Activated naive CD8-positive, alpha-beta T cell (primary cell): ENCODE data around the gene SCP2.
"Not testable (repeated sequence)": the region's sequence is repeated elsewhere in the genome, so short reads cannot be mapped to it uniquely, and the experiment has no call there.

Source experiments
- H3K27ac Mint-ChIP-seq: one replicate; pipeline ENCODE4 v1.8.0; 2021; ENCODE audit warnings: mixed read lengths
- H3K27me3 Mint-ChIP-seq: one replicate; pipeline ENCODE4 v1.8.0; 2021; ENCODE audit warnings: mixed read lengths
- H3K36me3 Mint-ChIP-seq: one replicate; pipeline ENCODE4 v1.8.0; 2021; ENCODE audit warnings: mixed read lengths
- H3K4me1 Mint-ChIP-seq: one replicate; pipeline ENCODE4 v1.8.0; 2021; ENCODE audit warnings: low read depth, mixed read lengths
- H3K4me3 Mint-ChIP-seq: one replicate; pipeline ENCODE4 v1.8.0; 2021; ENCODE audit warnings: mild to moderate bottlenecking, mixed read lengths
- H3K9me3 Mint-ChIP-seq: one replicate; pipeline ENCODE4 v1.8.0; 2021; ENCODE audit warnings: low read depth, mixed read lengths

Gene SCP2

DNA sequence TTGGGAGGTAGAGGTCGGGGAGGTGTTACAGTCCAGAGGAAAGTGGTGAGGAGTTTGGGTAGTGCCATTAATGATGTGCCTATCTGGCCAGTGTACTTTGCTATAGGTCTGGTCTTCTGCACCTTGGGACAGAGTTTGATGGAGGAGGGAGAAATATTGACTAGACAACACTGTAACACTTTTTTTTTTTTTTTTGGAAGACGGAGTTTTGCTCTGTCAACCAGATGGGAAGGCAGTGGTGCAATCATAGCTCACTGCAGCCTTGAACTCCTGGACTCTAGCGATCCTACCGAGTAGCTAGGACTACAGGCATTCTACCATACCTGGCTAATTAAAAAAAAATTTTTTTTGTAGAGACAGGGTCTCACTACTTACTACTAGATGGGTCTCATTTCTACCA, 1.9 kb downstream of the SCP2 start:
- no peaks in the 10 kb centered on the region for H3K9me3 Mint-ChIP-seq
- H3K4me1 Mint-ChIP-seq = peaks cover 15% of the 10 kb centered on the region
- H3K27ac Mint-ChIP-seq = no peak overlapping the region
- no peaks in the 10 kb centered on the region for H3K27me3 Mint-ChIP-seq
- no peak overlapping the region for H3K4me3 Mint-ChIP-seq
- no peaks in the 10 kb centered on the region for H3K36me3 Mint-ChIP-seq

GRCh38 chr1:52937433-52938182, 10.5 kb downstream of the SCP2 start:
- Mint-ChIP-seq H3K4me3 (no peak overlapping the region), H3K27me3 (no peaks in the 10 kb centered on the region), H3K27ac (no peak overlapping the region), H3K9me3 (no peaks in the 10 kb centered on the region), H3K36me3 (no peaks in the 10 kb centered on the region), H3K4me1 (peaks cover 7% of the 10 kb centered on the region)

GRCh38 chr1:52938183-52938451, 11.0 kb downstream of the SCP2 start:
- no peaks in the 10 kb centered on the region for H3K27me3 Mint-ChIP-seq
- H3K27ac Mint-ChIP-seq = no peak overlapping the region
- H3K36me3 Mint-ChIP-seq = no peaks in the 10 kb centered on the region
- peaks cover 7% of the 10 kb centered on the region for H3K4me1 Mint-ChIP-seq
- no peaks in the 10 kb centered on the region for H3K9me3 Mint-ChIP-seq
- H3K4me3 Mint-ChIP-seq = no peak overlapping the region

GRCh38 chr1:52943876-52944416, 16.9 kb downstream of the SCP2 start:
- Mint-ChIP-seq H3K27ac (no peak overlapping the region), H3K4me3 (no peak overlapping the region), H3K4me1 (no peaks in the 10 kb centered on the region), H3K27me3 (no peaks in the 10 kb centered on the region), H3K36me3 (peaks cover 7% of the 10 kb centered on the region), H3K9me3 (no peaks in the 10 kb centered on the region)

DNA sequence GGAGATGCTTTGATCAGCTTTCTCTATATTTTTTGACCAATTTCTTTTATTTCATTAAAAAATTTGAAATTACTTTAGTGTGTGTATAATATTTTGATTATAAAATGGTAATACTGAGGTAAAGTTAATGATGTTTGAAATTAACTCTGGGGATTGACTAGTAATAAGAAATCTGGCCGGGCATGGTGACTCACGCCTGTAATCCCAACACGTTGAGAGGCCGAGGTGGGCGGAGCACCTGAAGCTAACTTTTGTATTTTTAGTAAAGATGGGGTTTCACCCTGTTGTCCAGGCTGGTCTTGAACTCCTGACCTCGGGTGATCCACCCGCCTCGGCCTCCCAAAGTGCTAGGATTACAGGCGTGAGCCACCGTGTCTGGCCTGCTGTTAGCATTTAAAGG, 17.5 kb downstream of the SCP2 start:
- H3K36me3 Mint-ChIP-seq = peaks cover 11% of the 10 kb centered on the region
- no peak overlapping the region for H3K4me3 Mint-ChIP-seq
- no peak overlapping the region for H3K27ac Mint-ChIP-seq
- H3K27me3 Mint-ChIP-seq = no peaks in the 10 kb centered on the region
- no peaks in the 10 kb centered on the region for H3K9me3 Mint-ChIP-seq
- H3K4me1 Mint-ChIP-seq = no peaks in the 10 kb centered on the region

DNA sequence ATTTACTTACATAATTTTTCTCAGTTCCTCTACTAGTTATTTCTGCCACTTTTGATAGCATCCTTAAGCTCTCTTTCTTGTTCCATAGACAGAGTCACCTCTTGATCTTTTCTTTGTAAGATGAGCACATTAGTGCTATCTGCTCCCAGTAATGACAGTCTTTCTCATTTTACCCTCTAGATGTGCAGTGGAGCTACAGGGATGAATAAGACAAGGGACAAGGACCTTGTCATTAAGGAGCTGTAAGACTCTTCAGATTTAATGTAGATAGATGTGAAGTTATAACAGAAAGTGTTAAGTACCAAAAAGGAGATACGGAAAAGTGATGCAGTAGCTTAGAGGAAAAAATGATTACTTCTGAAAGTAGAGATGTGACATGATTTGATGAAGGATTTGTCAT, 20.4 kb downstream of the SCP2 start:
- no peaks in the 10 kb centered on the region for H3K9me3 Mint-ChIP-seq
- no peaks in the 10 kb centered on the region for H3K27me3 Mint-ChIP-seq
- H3K27ac Mint-ChIP-seq = no peak overlapping the region
- H3K36me3 Mint-ChIP-seq = peaks cover 13% of the 10 kb centered on the region
- H3K4me1 Mint-ChIP-seq = no peaks in the 10 kb centered on the region
- H3K4me3 Mint-ChIP-seq = no peak overlapping the region

DNA sequence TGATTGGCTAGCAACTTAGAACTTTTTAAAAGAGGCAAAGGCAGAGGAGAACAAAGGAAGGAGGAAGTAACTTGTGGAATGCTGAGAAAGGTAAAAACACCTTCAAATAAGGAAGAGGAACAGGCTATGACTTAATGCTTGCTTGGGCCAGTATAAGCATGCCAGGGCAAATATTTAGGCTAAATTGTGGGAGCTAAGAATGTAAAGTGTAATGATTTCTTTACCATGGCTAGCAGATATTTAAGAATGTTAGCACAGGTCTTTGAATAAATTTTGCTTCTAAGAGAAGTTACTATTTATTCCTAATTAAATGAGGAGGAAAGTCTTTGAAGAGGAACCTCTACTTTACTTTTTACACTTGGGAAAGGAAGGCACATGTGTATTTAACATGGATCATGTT, 22.5 kb downstream of the SCP2 start:
- not testable (repeated sequence) for H3K27ac Mint-ChIP-seq, H3K4me3 Mint-ChIP-seq, H3K27me3 Mint-ChIP-seq, H3K9me3 Mint-ChIP-seq, H3K4me1 Mint-ChIP-seq
- H3K36me3 Mint-ChIP-seq = peaks cover 13% of the 10 kb centered on the region

DNA sequence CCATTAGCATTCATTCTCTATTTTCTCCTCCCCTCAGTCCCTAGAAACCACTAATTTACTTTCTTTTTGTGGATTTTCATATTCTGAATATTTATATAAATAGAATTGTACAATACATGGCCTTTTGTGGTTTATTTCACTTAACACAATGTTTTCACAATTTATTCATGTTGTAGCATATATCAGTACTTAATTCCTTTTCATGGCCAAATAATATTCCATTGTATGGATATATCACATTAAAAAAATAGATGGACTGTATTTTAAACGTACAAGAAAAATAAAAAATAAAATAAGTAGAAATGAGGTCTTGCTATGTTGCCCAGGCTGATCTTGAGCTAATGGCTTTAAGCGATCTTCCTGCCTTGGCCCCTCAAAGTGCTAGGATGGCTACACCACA, 25.0 kb downstream of the SCP2 start:
- Mint-ChIP-seq H3K27ac (no peak overlapping the region), H3K36me3 (peaks cover 19% of the 10 kb centered on the region), H3K27me3 (no peaks in the 10 kb centered on the region), H3K4me1 (no peaks in the 10 kb centered on the region), H3K4me3 (no peak overlapping the region), H3K9me3 (no peaks in the 10 kb centered on the region)

GRCh38 chr1:52955129-52955970, 28.3 kb downstream of the SCP2 start:
- no peak overlapping the region for H3K4me3 Mint-ChIP-seq
- no peaks in the 10 kb centered on the region for H3K9me3 Mint-ChIP-seq
- H3K27me3 Mint-ChIP-seq = no peaks in the 10 kb centered on the region
- H3K4me1 Mint-ChIP-seq = no peaks in the 10 kb centered on the region
- peaks cover 9% of the 10 kb centered on the region for H3K36me3 Mint-ChIP-seq
- H3K27ac Mint-ChIP-seq = no peak overlapping the region

DNA sequence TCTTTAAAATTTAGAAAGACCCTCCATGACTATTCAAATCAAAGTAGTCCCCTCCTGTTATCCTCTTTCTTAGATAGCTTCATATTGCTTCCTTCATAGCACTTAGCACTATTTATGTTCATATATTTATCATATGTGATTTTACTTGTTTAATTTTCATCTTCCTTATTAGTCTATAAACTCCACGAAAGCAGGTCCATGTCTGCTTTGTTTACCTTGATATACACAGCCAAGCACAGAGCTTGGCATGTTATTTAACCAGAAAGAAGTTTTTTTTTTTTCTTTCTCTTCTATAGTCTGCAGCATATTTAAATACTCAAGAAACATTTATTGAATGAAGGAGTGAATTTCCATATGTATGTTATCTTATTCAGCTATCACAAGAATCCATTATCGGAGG, 36.0 kb downstream of the SCP2 start:
- no peaks in the 10 kb centered on the region for H3K9me3 Mint-ChIP-seq
- H3K27me3 Mint-ChIP-seq = no peaks in the 10 kb centered on the region
- no peak overlapping the region for H3K4me3 Mint-ChIP-seq
- H3K36me3 Mint-ChIP-seq = peaks cover 5% of the 10 kb centered on the region
- H3K27ac Mint-ChIP-seq = no peak overlapping the region
- H3K4me1 Mint-ChIP-seq = no peaks in the 10 kb centered on the region

GRCh38 chr1:52967666-52968065, 40.6 kb downstream of the SCP2 start:
- no peaks in the 10 kb centered on the region for H3K4me1 Mint-ChIP-seq
- peaks cover 5% of the 10 kb centered on the region for H3K36me3 Mint-ChIP-seq
- H3K27me3 Mint-ChIP-seq = no peaks in the 10 kb centered on the region
- H3K4me3 Mint-ChIP-seq = no peak overlapping the region
- H3K27ac Mint-ChIP-seq = no peak overlapping the region
- no peaks in the 10 kb centered on the region for H3K9me3 Mint-ChIP-seq

- H3K36me3 Mint-ChIP-seq, H3K4me3 Mint-ChIP-seq, H3K27me3 Mint-ChIP-seq, H3K9me3 Mint-ChIP-seq, H3K27ac Mint-ChIP-seq, H3K4me1 Mint-ChIP-seq: not testable (repeated sequence)
Measured at GRCh38 chr1:52969234-52969633, 42.2 kb downstream of the SCP2 start.

- no peaks in the 10 kb centered on the region for H3K27me3 Mint-ChIP-seq
- H3K27ac Mint-ChIP-seq = no peak overlapping the region
- no peaks in the 10 kb centered on the region for H3K4me1 Mint-ChIP-seq
Measured at GRCh38 chr1:52970149-52970548, 43.1 kb downstream of the SCP2 start.

GRCh38 chr1:52973841-52974240, 46.8 kb downstream of the SCP2 start:
- no peak overlapping the region for H3K4me3 Mint-ChIP-seq
- H3K4me1 Mint-ChIP-seq = no peaks in the 10 kb centered on the region
- peaks cover 8% of the 10 kb centered on the region for H3K36me3 Mint-ChIP-seq
- H3K27ac Mint-ChIP-seq = no peak overlapping the region
- no peaks in the 10 kb centered on the region for H3K27me3 Mint-ChIP-seq
- H3K9me3 Mint-ChIP-seq = no peaks in the 10 kb centered on the region

More at GRCh38 chr1:52970149-52970548, 43.1 kb downstream of the SCP2 start:
- H3K4me3 Mint-ChIP-seq = no peak overlapping the region
- H3K9me3 Mint-ChIP-seq = no peaks in the 10 kb centered on the region
- peaks cover 5% of the 10 kb centered on the region for H3K36me3 Mint-ChIP-seq

GRCh38 chr1:52976183-52977035, 49.3 kb downstream of the SCP2 start:
- H3K27ac Mint-ChIP-seq = no peak overlapping the region
- no peaks in the 10 kb centered on the region for H3K27me3 Mint-ChIP-seq
- H3K4me1 Mint-ChIP-seq = no peaks in the 10 kb centered on the region
- H3K4me3 Mint-ChIP-seq = no peak overlapping the region
- H3K36me3 Mint-ChIP-seq = peaks cover 9% of the 10 kb centered on the region
- H3K9me3 Mint-ChIP-seq = no peaks in the 10 kb centered on the region
